GM21717 (cell line): ENCODE data around the gene RNF166.

Source experiments
- ATAC-seq: cut with Tn5 transposase; IDR thresholded peaks from one replicate; pipeline ENCODE4 v1.9.1; 2021; ENCODE audit warnings: mild to moderate bottlenecking, moderate library complexity; ENCODE audit not compliant: unreplicated experiment

Gene RNF166

GRCh38 chr16:88725609-88726407 is 19.6 kb upstream of the RNF166 start:
- ATAC-seq: no peak

GRCh38 chr16:88724855-88725555 is 18.8 kb upstream of the RNF166 start:
- no peak for ATAC-seq

- no peak for ATAC-seq
These were observed 17.7 kb upstream of the RNF166 start for GRCh38 chr16:88723911-88724310.

GRCh38 chr16:88723507-88723887 is 17.3 kb upstream of the RNF166 start:
- no peak for ATAC-seq

- ATAC-seq: no peak
These were observed 16.7 kb upstream of the RNF166 start for GRCh38 chr16:88722784-88723506.

GRCh38 chr16:88721815-88722755 is 15.9 kb upstream of the RNF166 start:
- no peak for ATAC-seq

GRCh38 chr16:88721236-88721635 is 15.0 kb upstream of the RNF166 start:
- no peak for ATAC-seq

GRCh38 chr16:88720396-88720970 is 14.3 kb upstream of the RNF166 start:
- ATAC-seq: no peak

GRCh38 chr16:88719933-88720296 is 13.7 kb upstream of the RNF166 start:
- ATAC-seq: no peak

GRCh38 chr16:88719267-88719932 is 13.2 kb upstream of the RNF166 start:
- no peak for ATAC-seq

GRCh38 chr16:88718178-88718577 is 12.0 kb upstream of the RNF166 start:
- no peak for ATAC-seq

GRCh38 chr16:88716601-88717001 is 10.4 kb upstream of the RNF166 start:
- no peak for ATAC-seq

- no peak for ATAC-seq
These were observed 10.0 kb upstream of the RNF166 start for GRCh38 chr16:88716201-88716600.

GRCh38 chr16:88715312-88716190 is 9.3 kb upstream of the RNF166 start:
- no peak for ATAC-seq

GRCh38 chr16:88714420-88715302 is 8.5 kb upstream of the RNF166 start:
- no peak for ATAC-seq

GRCh38 chr16:88713568-88714419 is 7.6 kb upstream of the RNF166 start:
- ATAC-seq: no peak

GRCh38 chr16:88713054-88713453 is 6.8 kb upstream of the RNF166 start:
- ATAC-seq: no peak
